ENCODE data around the gene TUBA3E.
"Not testable (repeated sequence)": the region's sequence is repeated elsewhere in the genome, so short reads cannot be mapped to it uniquely, and the experiment has no call there.

Gene TUBA3E

GRCh38 chr2:130195089-130195635 is 3.1 kb downstream of the TUBA3E start:
- not testable (repeated sequence) for H3K27me3 ChIP-seq; H3K4me3 ChIP-seq (ENCODE audit: low read depth in 1 of 2, low read length in 1 of 2); H3K27ac ChIP-seq; H3K4me1 ChIP-seq (ENCODE audit: control insufficient read depth in 1 of 2, insufficient read depth in 1 of 2, low read depth in 1 of 2, low read length in 1 of 2); H3K9me3 ChIP-seq
- H3K36me3 ChIP-seq: peaks cover 12% of the 10 kb centered on the region

GRCh38 chr2:130193824-130194223 is 4.4 kb downstream of the TUBA3E start:
- H3K27ac ChIP-seq; H3K4me1 ChIP-seq (ENCODE audit: control insufficient read depth in 1 of 2, insufficient read depth in 1 of 2, low read depth in 1 of 2, low read length in 1 of 2); H3K9me3 ChIP-seq; H3K4me3 ChIP-seq (ENCODE audit: low read depth in 1 of 2, low read length in 1 of 2); H3K27me3 ChIP-seq: not testable (repeated sequence)
- H3K36me3 ChIP-seq: peaks cover 12% of the 10 kb centered on the region

- H3K36me3 ChIP-seq: peaks cover 15% of the 10 kb centered on the region
- H3K4me1 ChIP-seq (ENCODE audit: control insufficient read depth in 1 of 2, insufficient read depth in 1 of 2, low read depth in 1 of 2, low read length in 1 of 2); H3K27me3 ChIP-seq; H3K9me3 ChIP-seq; H3K4me3 ChIP-seq (ENCODE audit: low read depth in 1 of 2, low read length in 1 of 2); H3K27ac ChIP-seq: not testable (repeated sequence)
Measured at GRCh38 chr2:130192451-130192850, 5.8 kb downstream of the TUBA3E start.

GRCh38 chr2:130191319-130191718 is 6.9 kb downstream of the TUBA3E start:
- H3K27ac ChIP-seq; H3K9me3 ChIP-seq; H3K27me3 ChIP-seq; H3K4me3 ChIP-seq (ENCODE audit: low read depth in 1 of 2, low read length in 1 of 2); H3K4me1 ChIP-seq (ENCODE audit: control insufficient read depth in 1 of 2, insufficient read depth in 1 of 2, low read depth in 1 of 2, low read length in 1 of 2): not testable (repeated sequence)
- H3K36me3 ChIP-seq: peaks cover 15% of the 10 kb centered on the region

- Histone ChIP-seq H3K4me1 (ENCODE audit: control insufficient read depth in 1 of 2, insufficient read depth in 1 of 2, low read depth in 1 of 2, low read length in 1 of 2) (no peaks in the 10 kb centered on the region), H3K36me3 (peaks cover 15% of the 10 kb centered on the region), H3K9me3 (no peaks in the 10 kb centered on the region), H3K27me3 (no peaks in the 10 kb centered on the region), H3K4me3 (ENCODE audit: low read depth in 1 of 2, low read length in 1 of 2) (no peak overlapping the region), H3K27ac (no peak overlapping the region)
- no peak for TF ChIP-seq CTCF (IDR thresholded peaks at IDR 0.05)
Measured at GRCh38 chr2:130190237-130190636, 8.0 kb downstream of the TUBA3E start.

- H3K9me3 ChIP-seq; H3K4me1 ChIP-seq (ENCODE audit: control insufficient read depth in 1 of 2, insufficient read depth in 1 of 2, low read depth in 1 of 2, low read length in 1 of 2); H3K4me3 ChIP-seq (ENCODE audit: low read depth in 1 of 2, low read length in 1 of 2); H3K27me3 ChIP-seq; H3K27ac ChIP-seq: not testable (repeated sequence)
- H3K36me3 ChIP-seq: peaks cover 15% of the 10 kb centered on the region
Measured at GRCh38 chr2:130188958-130189357, 9.3 kb downstream of the TUBA3E start.

- H3K4me1 ChIP-seq (ENCODE audit: control insufficient read depth in 1 of 2, insufficient read depth in 1 of 2, low read depth in 1 of 2, low read length in 1 of 2); H3K4me3 ChIP-seq (ENCODE audit: low read depth in 1 of 2, low read length in 1 of 2); H3K27ac ChIP-seq; H3K9me3 ChIP-seq; H3K27me3 ChIP-seq: not testable (repeated sequence)
- peaks cover 15% of the 10 kb centered on the region for H3K36me3 ChIP-seq
Measured at GRCh38 chr2:130187859-130188792, 10.1 kb downstream of the TUBA3E start.

GRCh38 chr2:130187268-130187667 is 11.0 kb downstream of the TUBA3E start:
- H3K27me3 ChIP-seq: no peaks in the 10 kb centered on the region
- H3K4me1 ChIP-seq (ENCODE audit: control insufficient read depth in 1 of 2, insufficient read depth in 1 of 2, low read depth in 1 of 2, low read length in 1 of 2): peaks cover 7 to 9% of the 10 kb centered on the region in 2 experiments
- H3K27ac ChIP-seq: no peak overlapping the region
- H3K36me3 ChIP-seq: peaks cover 15% of the 10 kb centered on the region
- TF ChIP-seq CTCF (IDR thresholded peaks at IDR 0.05): no peak
- no peaks in the 10 kb centered on the region for H3K9me3 ChIP-seq
- no peak overlapping the region for H3K4me3 ChIP-seq (ENCODE audit: low read depth in 1 of 2, low read length in 1 of 2)
